H1 (cell line): Measurements from ENCODE around the gene SORCS3. TPM values are rescaled to one million over a fixed set of nuclear protein-coding genes. Genes with fewer than 3 reads are reported as not detected.

Source experiments
- CTCF ChIA-PET: fragments of 300-600 bp; sonication (Branson Sonifier 250); formaldehyde crosslinking; loops from one replicate; lab custom pipeline; 2021; ENCODE audit not compliant: partially characterized antibody; lab: Charles Lee
- POLR2A ChIA-PET: fragments of 300-600 bp; sonication (Branson Sonifier 250); formaldehyde crosslinking; loops from one replicate; lab custom pipeline; 2021; ENCODE audit warnings: inconsistent platforms; ENCODE audit not compliant: partially characterized antibody; lab: Charles Lee
- DNase-seq, 2 experiments: peaks; one replicate each; pipeline versions ENCODE4 v3.0.0 to v3.0.0-alpha.2; 2010 to 2022; ENCODE audit warnings: low spot score in 2 of 2, low read depth in 1 of 2, mixed read lengths in 1 of 2
- FAIRE-seq: peaks from 2 replicates; lab custom pipeline; 2011; peaks lifted over from hg19 to GRCh38; lab: Jason Lieb, UNC
- H2AFZ ChIP-seq: 2 replicates; pipeline ENCODE4 v1.8.1; 2012; ENCODE audit warnings: low read length, inconsistent platforms
- H2AK5ac ChIP-seq: 2 replicates; pipeline ENCODE4 v1.6.1; 2013; ENCODE audit warnings: low read depth, low read length
- H2BK120ac ChIP-seq: replicated peaks from 2 replicates; pipeline ENCODE3; 2013; ENCODE audit warnings: low read depth, low read length, inconsistent platforms
- H2BK12ac ChIP-seq: 2 replicates; pipeline ENCODE4 v1.6.1; 2013; ENCODE audit warnings: low read depth, low read length
- H2BK15ac ChIP-seq: 2 replicates; pipeline ENCODE4 v1.6.1; 2013; ENCODE audit warnings: low read length
- H2BK20ac ChIP-seq: 2 replicates; pipeline ENCODE4 v1.6.1; 2013; ENCODE audit warnings: low read length
- H2BK5ac ChIP-seq: 2 replicates; pipeline ENCODE4 v1.6.1; 2013; ENCODE audit warnings: low read depth, low read length
- H3K14ac ChIP-seq: 2 replicates; pipeline ENCODE4 v1.6.1; 2013; ENCODE audit warnings: inconsistent platforms; ENCODE audit not compliant: insufficient read length
- H3K18ac ChIP-seq: 2 replicates; pipeline ENCODE4 v1.6.1; 2013; ENCODE audit warnings: low read length; ENCODE audit errors: extremely low read depth
- H3K23ac ChIP-seq: 2 replicates; pipeline ENCODE4 v1.6.1; 2013; ENCODE audit warnings: inconsistent platforms; ENCODE audit not compliant: insufficient read length
- H3K23me2 ChIP-seq: 2 replicates; pipeline ENCODE4 v1.6.1; 2013; ENCODE audit warnings: low read depth, low read length
- H3K27ac ChIP-seq: 2 replicates; pipeline ENCODE4 v1.6.1; 2011; ENCODE audit warnings: low read depth, low read length, inconsistent platforms
- H3K27me3 ChIP-seq, 4 experiments: replicated peaks in 1 of 4; 1 replicate in 1 of 4; 2 replicates in 3 of 4; pipeline versions ENCODE4 v1.6.1 to v1.8.1; 2011 to 2013; ENCODE audit warnings: low read length in 3 of 4, mild to moderate bottlenecking in 3 of 4, inconsistent platforms in 2 of 4, mixed read lengths in 2 of 4, moderate library complexity in 1 of 4; ENCODE audit not compliant: control insufficient read depth in 3 of 4, insufficient read depth in 3 of 4; ENCODE audit errors: extremely low read depth in 1 of 4
- H3K36me3 ChIP-seq, 4 experiments: 2 replicates each; pipeline versions ENCODE4 v1.6.1 to v1.8.1; 2011 to 2013; ENCODE audit warnings: mild to moderate bottlenecking in 4 of 4, low read length in 3 of 4, moderate library complexity in 2 of 4, control low read depth in 1 of 4, inconsistent platforms in 1 of 4; ENCODE audit not compliant: insufficient read depth in 4 of 4, control insufficient read depth in 2 of 4
- H3K4ac ChIP-seq: replicated peaks from 2 replicates; pipeline ENCODE3; 2013; ENCODE audit warnings: low read length, low read depth, mixed read lengths, inconsistent platforms; ENCODE audit not compliant: insufficient read length
- H3K4me1 ChIP-seq, 4 experiments: replicated peaks in 1 of 4; 1 replicate in 1 of 4; 2 replicates in 3 of 4; pipeline versions ENCODE4 v1.6.1 to v1.8.1; 2011 to 2013; ENCODE audit warnings: low read length in 3 of 4, inconsistent platforms in 2 of 4, mixed read lengths in 1 of 4; ENCODE audit not compliant: insufficient read depth in 4 of 4, control insufficient read depth in 3 of 4
- H3K4me2 ChIP-seq, 2 experiments: 2 replicates each; pipeline versions ENCODE4 v1.6.1 to v1.8.1; 2011 to 2013; ENCODE audit warnings: low read depth in 2 of 2, low read length in 2 of 2, control low read depth in 1 of 2, inconsistent platforms in 1 of 2, mild to moderate bottlenecking in 1 of 2; ENCODE audit not compliant: insufficient read depth in 1 of 2
- H3K4me3 ChIP-seq, 4 experiments: fragments of 200-600, 300-600 bp in 1 of 4; sonication (generic), shearing (Covaris generic), sonication (Bioruptor Twin) in 1 of 4; 2 replicates each; pipeline versions ENCODE4 v1.5.1 to v1.8.1; 2011 to 2016; ENCODE audit warnings: low read length in 4 of 4, low read depth in 3 of 4, control low read depth in 2 of 4, inconsistent platforms in 2 of 4, mild to moderate bottlenecking in 2 of 4, mixed read lengths in 1 of 4, moderate library complexity in 1 of 4; ENCODE audit not compliant: insufficient read depth in 2 of 4; ENCODE audit errors: extremely low read depth in 1 of 4
- H3K56ac ChIP-seq: replicated peaks from 2 replicates; pipeline ENCODE3; 2013; ENCODE audit warnings: low read depth, mild to moderate bottlenecking, mixed read lengths, low read length, inconsistent platforms; ENCODE audit not compliant: insufficient read length
- H3K79me1 ChIP-seq: 2 replicates; pipeline ENCODE4 v1.6.1; 2013; ENCODE audit warnings: low read depth, low read length, control low read depth
- H3K79me2 ChIP-seq, 2 experiments: 2 replicates each; pipeline versions ENCODE4 v1.6.1 to v1.8.1; 2012 to 2013; ENCODE audit warnings: low read length in 2 of 2, mild to moderate bottlenecking in 2 of 2, inconsistent platforms in 1 of 2; ENCODE audit not compliant: insufficient read depth in 2 of 2, control insufficient read depth in 1 of 2
- H3K9ac ChIP-seq, 4 experiments: replicated peaks in 1 of 4; 1 replicate in 1 of 4; 2 replicates in 3 of 4; pipeline versions ENCODE4 v1.6.1 to v1.8.1; 2011 to 2013; ENCODE audit warnings: low read depth in 3 of 4, low read length in 3 of 4, control low read depth in 2 of 4, mild to moderate bottlenecking in 2 of 4, moderate library complexity in 2 of 4, inconsistent platforms in 1 of 4; ENCODE audit errors: extremely low read depth in 1 of 4
- H3K9me3 ChIP-seq, 2 experiments: 2 replicates each; pipeline versions ENCODE4 v1.6.1 to v1.8.1; 2012 to 2013; ENCODE audit warnings: mild to moderate bottlenecking in 2 of 2, moderate library complexity in 2 of 2, control low read depth in 1 of 2, inconsistent platforms in 1 of 2, low read depth in 1 of 2, low read length in 1 of 2, mixed read lengths in 1 of 2; ENCODE audit not compliant: insufficient read depth in 2 of 2
- H4K20me1 ChIP-seq, 2 experiments: replicated peaks in 1 of 2; 2 replicates each; pipeline versions ENCODE3 to v1.8.1; 2011 to 2013; ENCODE audit warnings: inconsistent platforms in 2 of 2, low read length in 2 of 2, mild to moderate bottlenecking in 1 of 2; ENCODE audit not compliant: insufficient read depth in 2 of 2, control insufficient read depth in 1 of 2
- H4K5ac ChIP-seq: 2 replicates; pipeline ENCODE4 v1.6.1; 2013; ENCODE audit warnings: low read length, low read depth, mixed read lengths, inconsistent platforms; ENCODE audit not compliant: insufficient read length
- H4K8ac ChIP-seq: 2 replicates; pipeline ENCODE4 v1.8.0; 2013; ENCODE audit warnings: mild to moderate bottlenecking, moderate library complexity, low read length, inconsistent platforms; ENCODE audit not compliant: insufficient read depth; ENCODE audit errors: extremely low read depth
- H4K91ac ChIP-seq: replicated peaks from 2 replicates; pipeline ENCODE3; 2013; ENCODE audit warnings: low read length, mixed read lengths, inconsistent platforms; ENCODE audit not compliant: insufficient read length
- CHD1 ChIP-seq: IDR thresholded peaks from 2 replicates; pipeline ENCODE4 v1.6.1; 2012; ENCODE audit warnings: low read depth, low read length, improper control_type of control experiment
- CREB1 ChIP-seq: IDR thresholded peaks from 2 replicates; pipeline ENCODE4 v1.6.1; 2012; ENCODE audit warnings: inconsistent platforms
- EZH2 ChIP-seq: fragments of 200-600 bp; sonication (generic); IDR thresholded peaks from 2 replicates; pipeline ENCODE4 v1.7.1; 2012; ENCODE audit warnings: low read depth, mild to moderate bottlenecking, moderate library complexity, low read length, inconsistent platforms; ENCODE audit not compliant: severe bottlenecking
- SUZ12 ChIP-seq: fragments of 200-600 bp; sonication (generic); IDR thresholded peaks from 2 replicates; pipeline ENCODE4 v1.6.1; 2012; ENCODE audit warnings: mild to moderate bottlenecking, inconsistent platforms, low read length, moderate library complexity, mixed read lengths
- ZNF274 ChIP-seq: IDR thresholded peaks from 2 replicates; pipeline ENCODE4 v1.7.0; 2012; ENCODE audit warnings: low read length, borderline replicate concordance; ENCODE audit errors: extremely low read depth
- polyA plus RNA-seq, 7 experiments: library from polyadenylated mRNA; depleted of rRNA in 3 of 7; stranded (reverse) in 5 of 7; unstranded in 2 of 7; fragments of >200 nt in 5 of 7; fragments of 200-250 nt in 2 of 7; gene quantifications; 1 replicate in 5 of 7; 2 replicates in 1 of 7; 4 replicates in 1 of 7; pipeline versions ENCODE4 v1.2.1 to v1.2.3, GENCODE V29; 2011 to 2013; ENCODE audit warnings: missing spikeins in 2 of 7, mixed read lengths in 2 of 7
- total RNA-seq: library from RNA; stranded (reverse); fragmentation: NEBNext Ultra II Directional; extraction: Animal tissue kit (Norgen Biotek cat#: 25700); gene quantifications from 2 replicates; pipeline ENCODE4 v1.2.1, GENCODE V29; 2021
- TF ChIP-seq, protein P1 (sequence below): IDR thresholded peaks from 2 replicates; pipeline ENCODE4 v1.6.1; 2012; ENCODE audit warnings: inconsistent platforms

The SORCS3 gene
- total and polyA plus RNA-seq, 2 of the 8 experiments (the other 6 are each of a cell fraction or from before 2014, with no cell fraction given): 0.26 to 0.88 TPM

DNA sequence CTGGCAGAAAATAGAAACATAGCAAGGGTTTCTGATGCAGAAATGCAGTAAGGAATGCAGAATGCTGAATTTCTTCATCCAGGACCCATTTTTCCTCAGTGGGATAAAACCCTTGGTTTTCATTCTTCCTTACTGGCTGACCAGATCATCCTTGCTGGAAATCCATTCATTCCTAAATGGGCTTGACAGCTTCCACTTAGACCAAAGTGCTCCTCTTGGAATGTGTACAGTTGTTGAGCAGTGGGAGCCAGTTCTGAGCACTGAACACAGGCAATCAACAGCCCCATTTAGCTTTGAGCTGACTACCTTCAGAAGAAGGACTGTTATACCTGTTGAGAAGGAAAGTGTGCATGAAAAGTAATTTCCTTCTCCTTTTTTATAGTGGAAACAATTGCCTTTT lies 232.1 kb downstream of the SORCS3 start:
- Histone ChIP-seq H3K79me1 (no peaks in the 10 kb centered on the region), H4K5ac (no peak overlapping the region), H2BK20ac (no peak overlapping the region), H3K4me3 (no peak overlapping the region), H4K91ac (no peak overlapping the region), H2BK5ac (no peak overlapping the region), H3K23ac (no peak overlapping the region), H3K9ac (no peak overlapping the region), H3K9me3 (no peaks in the 10 kb centered on the region), H2BK120ac (no peak overlapping the region), H4K20me1 (no peaks in the 10 kb centered on the region), H4K8ac (no peak overlapping the region), H2AK5ac (no peak overlapping the region), H2AFZ (no peak overlapping the region)
- DNase-seq: no peak
- POLR2A ChIA-PET: no interaction called here
- TF ChIP-seq SUZ12 (no peak), CREB1 (no peak), EZH2 (no peak), CHD1 (no peak), ZNF274 (no peak)
- TF ChIP-seq, protein P1, sequence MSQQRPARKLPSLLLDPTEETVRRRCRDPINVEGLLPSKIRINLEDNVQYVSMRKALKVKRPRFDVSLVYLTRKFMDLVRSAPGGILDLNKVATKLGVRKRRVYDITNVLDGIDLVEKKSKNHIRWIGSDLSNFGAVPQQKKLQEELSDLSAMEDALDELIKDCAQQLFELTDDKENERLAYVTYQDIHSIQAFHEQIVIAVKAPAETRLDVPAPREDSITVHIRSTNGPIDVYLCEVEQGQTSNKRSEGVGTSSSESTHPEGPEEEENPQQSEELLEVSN: no peak
- TF ChIP-seq, all 59 proteins: peak for 0
- H3K4me2 ChIP-seq: no peak overlapping the region
- no peaks in the 10 kb centered on the region for H3K79me2 ChIP-seq
- no peak overlapping the region for H3K56ac ChIP-seq
- no peak overlapping the region for H2BK15ac ChIP-seq
- no peaks in the 10 kb centered on the region for H3K23me2 ChIP-seq
- no peak overlapping the region for H2BK12ac ChIP-seq
- CTCF ChIA-PET: interaction anchor here (0.6 kb wide), 1 partner anchor 815 kb away, joined by 4 read pairs; no protein-coding TSS in a partner anchor
- H3K27ac ChIP-seq: no peak overlapping the region
- H3K4me1 ChIP-seq: peaks cover 0 to 6% (median under 1%) of the 10 kb centered on the region in 4 experiments; a peak in 3 of 7 replicates
- no peaks in the 10 kb centered on the region for H3K27me3 ChIP-seq
- no peaks in the 10 kb centered on the region for H3K36me3 ChIP-seq
- no peak overlapping the region for H3K14ac ChIP-seq
- H3K4ac ChIP-seq: no peak overlapping the region
- FAIRE-seq: no peak
- no peak overlapping the region for H3K18ac ChIP-seq
